Panc1 (cell line): ENCODE measurements around the gene MTERF4. TPM values are rescaled to one million over a fixed set of nuclear protein-coding genes. Genes with fewer than 3 reads are reported as not detected.

Source experiments
- ATAC-seq: fragments of 200-7000 bp; cut with Tn5 transposase; 2 replicates; pipeline ENCODE4 v1.9.1; 2020; ENCODE audit warnings: mild to moderate bottlenecking, moderate library complexity
- BruUV-seq: library from RNA; stranded (reverse); fragments of 400-500 nt; replicated peaks from 2 replicates; lab custom pipeline; 2021; lab: Mats Ljungman, UMichigan
- CTCF ChIA-PET: fragments of 300-600 bp; sonication (Branson Sonifier 250); formaldehyde crosslinking; loops from one replicate; lab custom pipeline; 2022; ENCODE audit warnings: antibody characterized with exemption; lab: Charles Lee
- POLR2A ChIA-PET: fragments of 300-600 bp; sonication (Branson Sonifier 250); formaldehyde crosslinking; loops from one replicate; lab custom pipeline; 2022; ENCODE audit warnings: antibody characterized with exemption; lab: Charles Lee
- DNase-seq: peaks from one replicate; pipeline ENCODE4 v3.0.0-alpha.2; 2010; ENCODE audit warnings: low read depth, low spot score
- H3K27ac ChIP-seq: 2 replicates; pipeline ENCODE4 v1.5.1; 2011; ENCODE audit warnings: mild to moderate bottlenecking, low read length, inconsistent platforms
- H3K27me3 ChIP-seq: fragments of 200-500 bp; sonication (Bioruptor generic); 2 replicates; pipeline ENCODE4 v1.6.0; 2014; ENCODE audit warnings: low read length, inconsistent platforms; ENCODE audit not compliant: control insufficient read depth, insufficient read depth
- H3K36me3 ChIP-seq: fragments of 200-500 bp; sonication (Bioruptor generic); 2 replicates; pipeline ENCODE4 v1.5.1; 2014; ENCODE audit warnings: inconsistent platforms, mild to moderate bottlenecking, low read length, moderate library complexity; ENCODE audit not compliant: control insufficient read depth, insufficient read depth
- H3K4me1 ChIP-seq: 2 replicates; pipeline ENCODE4 v1.5.1; 2011; ENCODE audit warnings: inconsistent platforms, mild to moderate bottlenecking, low read length, moderate library complexity; ENCODE audit not compliant: control insufficient read depth, insufficient read depth
- H3K4me3 ChIP-seq, 2 experiments: 2 replicates each; pipeline ENCODE4 v1.5.1; 2011 to 2012; ENCODE audit warnings: low read depth in 2 of 2, low read length in 2 of 2, mild to moderate bottlenecking in 2 of 2, inconsistent platforms in 1 of 2, moderate library complexity in 1 of 2
- H3K9me3 ChIP-seq: fragments of 200-500 bp; sonication (Bioruptor generic); 2 replicates; pipeline ENCODE4 v1.5.1; 2014; ENCODE audit warnings: low read depth, mild to moderate bottlenecking, inconsistent platforms, low read length, moderate library complexity; ENCODE audit not compliant: control insufficient read depth, insufficient read depth
- POLR2AphosphoS5 ChIP-seq: IDR thresholded peaks from 2 replicates; pipeline ENCODE4 v1.6.1; 2012; ENCODE audit warnings: mild to moderate bottlenecking, low read depth, low read length, moderate library complexity
- SIN3A ChIP-seq: IDR thresholded peaks from 2 replicates; pipeline ENCODE4 v1.6.1; 2012; ENCODE audit warnings: low read depth, mild to moderate bottlenecking, low read length, moderate library complexity, borderline replicate concordance; ENCODE audit not compliant: insufficient read depth
- TCF7L2 ChIP-seq: IDR thresholded peaks from 2 replicates; pipeline ENCODE4 v1.6.1; 2011; ENCODE audit warnings: mild to moderate bottlenecking, low read depth, low read length, inconsistent platforms
- in situ Hi-C: cut with HindIII; loops from 2 replicates; pipeline ENCODE4 v1.10.0; 2016; ENCODE audit warnings: low sequenced_read_pairs, low pct_unique_long_range_greater_than_20kb
- intact Hi-C: fragments of 100-400 bp; cut with micrococcal nuclease; formaldehyde crosslinking; loops from one replicate; pipeline ENCODE4 v1.10.0; 2022; ENCODE audit not compliant: unreplicated experiment
- total RNA-seq: library from RNA; stranded (reverse); gene quantifications from one replicate; pipeline ENCODE4 v1.2.1, GENCODE V29; 2021; ENCODE audit not compliant: unreplicated experiment
- TF ChIP-seq, protein P1 (sequence below), 2 experiments: IDR thresholded peaks; 2 replicates each; pipeline ENCODE4 v1.6.1; 2011 to 2012; ENCODE audit warnings: low read depth in 2 of 2, control low read depth in 1 of 2, low read length in 1 of 2, mild to moderate bottlenecking in 1 of 2, moderate library complexity in 1 of 2; ENCODE audit not compliant: insufficient read depth in 1 of 2

The MTERF4 gene
- total RNA-seq, 1 experiment from 2014 or later, result 28.9 TPM

DNA sequence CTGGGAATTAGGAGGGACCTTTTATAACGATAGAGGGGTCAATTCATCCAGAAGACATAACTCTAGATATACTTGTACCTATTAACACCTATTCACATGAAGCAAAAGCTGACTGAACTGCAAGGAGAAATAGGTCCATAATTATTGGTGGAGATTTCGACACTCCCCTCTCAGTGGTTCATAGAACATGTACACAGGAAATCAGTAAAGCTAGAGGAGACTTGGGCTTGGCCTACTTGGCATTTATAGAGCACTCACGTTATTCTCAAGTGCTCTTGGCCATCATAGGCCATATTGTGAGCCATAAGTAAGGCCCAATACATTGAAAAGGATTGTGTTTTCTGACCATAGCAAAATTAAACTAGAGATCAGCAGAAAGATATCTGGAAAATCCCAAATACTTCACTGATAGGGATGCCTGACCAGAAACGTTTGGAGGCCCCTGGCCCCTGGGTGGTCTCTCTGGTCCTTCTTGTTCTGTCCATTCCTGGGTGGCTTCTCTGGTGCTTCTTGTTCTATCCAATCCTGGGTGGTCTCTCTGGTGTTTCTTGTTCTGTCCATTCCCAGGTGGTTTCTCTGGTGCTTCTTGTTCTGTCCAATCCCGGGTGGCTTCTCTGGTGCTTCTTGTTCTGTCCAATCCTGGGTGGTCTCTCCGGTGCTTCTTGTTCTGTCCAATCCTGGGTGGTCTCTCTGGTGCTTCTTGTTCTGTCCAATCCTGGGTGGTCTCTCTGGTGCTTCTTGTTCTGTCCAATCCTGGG, 54.7 kb downstream of the MTERF4 start:
- POLR2A ChIA-PET, result interaction anchor here (0.7 kb wide), 1 partner anchor 93 kb away, joined by 5 read pairs; no protein-coding TSS in a partner anchor
- no peak for DNase-seq
- no peaks in the 10 kb centered on the region for H3K9me3 ChIP-seq
- H3K4me3 ChIP-seq, result no peak overlapping the region
- H3K27me3 ChIP-seq, result no peaks in the 10 kb centered on the region
- H3K4me1 ChIP-seq, result no peaks in the 10 kb centered on the region
- H3K27ac ChIP-seq, result no peak overlapping the region
- in situ Hi-C loops (no loop called here), intact Hi-C loops (no loop called here)
- CTCF ChIA-PET, result no interaction called here
- TF ChIP-seq TCF7L2 (no peak), POLR2AphosphoS5 (no peak), SIN3A (no peak)
- TF ChIP-seq, protein P1, sequence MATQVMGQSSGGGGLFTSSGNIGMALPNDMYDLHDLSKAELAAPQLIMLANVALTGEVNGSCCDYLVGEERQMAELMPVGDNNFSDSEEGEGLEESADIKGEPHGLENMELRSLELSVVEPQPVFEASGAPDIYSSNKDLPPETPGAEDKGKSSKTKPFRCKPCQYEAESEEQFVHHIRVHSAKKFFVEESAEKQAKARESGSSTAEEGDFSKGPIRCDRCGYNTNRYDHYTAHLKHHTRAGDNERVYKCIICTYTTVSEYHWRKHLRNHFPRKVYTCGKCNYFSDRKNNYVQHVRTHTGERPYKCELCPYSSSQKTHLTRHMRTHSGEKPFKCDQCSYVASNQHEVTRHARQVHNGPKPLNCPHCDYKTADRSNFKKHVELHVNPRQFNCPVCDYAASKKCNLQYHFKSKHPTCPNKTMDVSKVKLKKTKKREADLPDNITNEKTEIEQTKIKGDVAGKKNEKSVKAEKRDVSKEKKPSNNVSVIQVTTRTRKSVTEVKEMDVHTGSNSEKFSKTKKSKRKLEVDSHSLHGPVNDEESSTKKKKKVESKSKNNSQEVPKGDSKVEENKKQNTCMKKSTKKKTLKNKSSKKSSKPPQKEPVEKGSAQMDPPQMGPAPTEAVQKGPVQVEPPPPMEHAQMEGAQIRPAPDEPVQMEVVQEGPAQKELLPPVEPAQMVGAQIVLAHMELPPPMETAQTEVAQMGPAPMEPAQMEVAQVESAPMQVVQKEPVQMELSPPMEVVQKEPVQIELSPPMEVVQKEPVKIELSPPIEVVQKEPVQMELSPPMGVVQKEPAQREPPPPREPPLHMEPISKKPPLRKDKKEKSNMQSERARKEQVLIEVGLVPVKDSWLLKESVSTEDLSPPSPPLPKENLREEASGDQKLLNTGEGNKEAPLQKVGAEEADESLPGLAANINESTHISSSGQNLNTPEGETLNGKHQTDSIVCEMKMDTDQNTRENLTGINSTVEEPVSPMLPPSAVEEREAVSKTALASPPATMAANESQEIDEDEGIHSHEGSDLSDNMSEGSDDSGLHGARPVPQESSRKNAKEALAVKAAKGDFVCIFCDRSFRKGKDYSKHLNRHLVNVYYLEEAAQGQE (IDR thresholded peaks at IDR 0.05; ENCODE audit: insufficient read depth in 1 of 2, low read depth in 2 of 2, low read length in 1 of 2), result no peak
- BruUV-seq, result no TSS peak
- no peaks in the 10 kb centered on the region for H3K36me3 ChIP-seq
- no peak for ATAC-seq

Other genes starting within 250 kb of the MTERF4 start
- gene AGXT, start 233.5 kb downstream of the MTERF4 start, total RNA-seq, result 0.36 TPM
- gene MAB21L4, start 206.1 kb downstream of the MTERF4 start, total RNA-seq, result 0.21 TPM
- 0.23 TPM for gene CROCC2, start 196.0 kb downstream of the MTERF4 start, total RNA-seq
- 11.0 TPM for gene SNED1, start 103.7 kb downstream of the MTERF4 start, total RNA-seq
- gene PASK, start 47.2 kb upstream of the MTERF4 start, total RNA-seq, result 51.6 TPM
- gene PPP1R7, start 48.2 kb upstream of the MTERF4 start, total RNA-seq, result 64.2 TPM
- gene ANO7, start 86.4 kb upstream of the MTERF4 start, total RNA-seq, result 6.9 TPM
- gene HDLBP, start 213.4 kb upstream of the MTERF4 start, total RNA-seq, result 656 TPM
- gene SEPTIN2, start 213.6 kb upstream of the MTERF4 start, total RNA-seq, result 303 TPM